Left lobe of liver (tissue), 2 donors: ENCODE measurements around the gene MYO1D. TPM values are rescaled to one million over a fixed set of nuclear protein-coding genes. Genes with fewer than 3 reads are reported as not detected.
"Not testable (repeated sequence)": the region's sequence is repeated elsewhere in the genome, so short reads cannot be mapped to it uniquely, and the experiment has no call there.

Experiments used
- ATAC-seq: fragments of 200-7000 bp; cut with Tn5 transposase; one replicate; pipeline ENCODE4 v1.9.1; 2020; ENCODE audit warnings: mild to moderate bottlenecking, moderate library complexity
- DNase-seq: peaks from one replicate; pipeline ENCODE4 v3.0.0-alpha.2; 2020; ENCODE audit warnings: low spot score
- total RNA-seq: library from RNA; stranded (reverse); gene quantifications from one replicate; pipeline ENCODE4 v1.2.1, GENCODE V29; 2021
- donor health status: DM: no; HTN: no; CAD: no; lungs with moderate emphysema.
- donor health status: DM: no; HTN: yes; CAD: no.

The MYO1D gene
- total RNA-seq, 1 donor from 2014 or later, result 18.4 TPM

GRCh38 chr17:32896647-32897258 is 19.8 kb upstream of the MYO1D start:
- no peak for DNase-seq
- no peak for ATAC-seq

GRCh38 chr17:32894245-32894644 is 17.3 kb upstream of the MYO1D start:
- no peak for DNase-seq
- ATAC-seq, result no peak

- ATAC-seq, result not testable (repeated sequence)
Observed at GRCh38 chr17:32887410-32887809, 10.5 kb upstream of the MYO1D start.

GRCh38 chr17:32886951-32887350 is 10.0 kb upstream of the MYO1D start:
- DNase-seq, ATAC-seq: not testable (repeated sequence)

More at GRCh38 chr17:32887410-32887809, 10.5 kb upstream of the MYO1D start:
- not testable (repeated sequence) for DNase-seq

- DNase-seq, result no peak
- ATAC-seq, result no peak
Observed at GRCh38 chr17:32882734-32883133, 5.8 kb upstream of the MYO1D start.

GRCh38 chr17:32882029-32882428 is 5.1 kb upstream of the MYO1D start:
- ATAC-seq, result no peak
- no peak for DNase-seq

- no peak for DNase-seq
- ATAC-seq, result no peak
Observed at GRCh38 chr17:32880671-32881453, 3.9 kb upstream of the MYO1D start.

GRCh38 chr17:32879134-32879533 is 2.2 kb upstream of the MYO1D start:
- DNase-seq, result no peak
- ATAC-seq, result no peak

- ATAC-seq (no peak), DNase-seq (no peak)
Observed at GRCh38 chr17:32878211-32878610, 1.3 kb upstream of the MYO1D start.

GRCh38 chr17:32877164-32877764 is 340 bp upstream of the MYO1D start:
- DNase-seq (peak; percentile 95), ATAC-seq (peak; percentile 97)

- DNase-seq, result no peak
- no peak for ATAC-seq
Observed at GRCh38 chr17:32875923-32876416, 954 bp downstream of the MYO1D start.

GRCh38 chr17:32875230-32875917 is 1.6 kb downstream of the MYO1D start:
- no peak for ATAC-seq
- no peak for DNase-seq

- ATAC-seq, result no peak
- DNase-seq, result no peak
Observed at GRCh38 chr17:32873114-32873513, 3.8 kb downstream of the MYO1D start.

GRCh38 chr17:32871746-32872145 is 5.2 kb downstream of the MYO1D start:
- no peak for DNase-seq
- no peak for ATAC-seq

- DNase-seq (no peak), ATAC-seq (no peak)
Observed at GRCh38 chr17:32870969-32871368, 6.0 kb downstream of the MYO1D start.

- ATAC-seq, result peak; percentile 67
Observed at GRCh38 chr17:32870027-32870670, 6.8 kb downstream of the MYO1D start.

GRCh38 chr17:32869345-32870026 is 7.4 kb downstream of the MYO1D start:
- DNase-seq, result no peak
- no peak for ATAC-seq

More at GRCh38 chr17:32870027-32870670, 6.8 kb downstream of the MYO1D start:
- no peak for DNase-seq

GRCh38 chr17:32865141-32865540 is 11.8 kb downstream of the MYO1D start:
- DNase-seq, result no peak
- ATAC-seq, result no peak

GRCh38 chr17:32863559-32863958 is 13.4 kb downstream of the MYO1D start:
- ATAC-seq, result no peak
- DNase-seq, result no peak

GRCh38 chr17:32862940-32863339 is 14.0 kb downstream of the MYO1D start:
- no peak for ATAC-seq
- no peak for DNase-seq
